ENCODE results near the gene RNF208. TPM values are rescaled to one million over a fixed set of nuclear protein-coding genes. Genes with fewer than 3 reads are reported as not detected.

The RNF208 gene
- total RNA-seq, 3 donors from 2014 or later (not counting 1 experiment from before 2014, with no cell fraction given): 0.82 to 1.6 (median 0.93) TPM

GRCh38 chr9:137198902-137199283 lies 23.1 kb downstream of the RNF208 start:
- Histone ChIP-seq H3K4me1 (ENCODE audit: control insufficient read depth, insufficient read depth, low read length) (peaks cover 25% of the 10 kb centered on the region), H3K27me3 (ENCODE audit: control insufficient read depth, insufficient read depth, low read length) (no peaks in the 10 kb centered on the region), H3K27ac (ENCODE audit: low read length) (no peak overlapping the region), H3K36me3 (ENCODE audit: control insufficient read depth, insufficient read depth, low read length) (no peaks in the 10 kb centered on the region), H3K4me3 (ENCODE audit: low read length) (no peak overlapping the region), H3K9me3 (ENCODE audit: control insufficient read depth, insufficient read depth, low read length) (no peaks in the 10 kb centered on the region)
- no peaks in the 10 kb centered on the region for H3K27me3 Mint-ChIP-seq (ENCODE audit: low read depth in 2 of 2)
- DNase-seq: no peak
- no peak overlapping the region for H3K4me3 Mint-ChIP-seq
- TF ChIP-seq CTCF (IDR thresholded peaks at IDR 0.05): no peak
- H3K27ac Mint-ChIP-seq: no peak overlapping the region
- no peak for ATAC-seq
- intact Hi-C loops (cut with micrococcal nuclease): no loop called here
- WGBS (ENCODE audit: insufficient coverage): 94% methylated on average over 11 of the region's 11 CpGs
- no peaks in the 10 kb centered on the region for H3K36me3 Mint-ChIP-seq
- H3K9me3 Mint-ChIP-seq: no peaks in the 10 kb centered on the region
- H3K4me1 Mint-ChIP-seq: peaks cover 5 to 24% of the 10 kb centered on the region in 2 donors

GRCh38 chr9:137198051-137198901 lies 23.8 kb downstream of the RNF208 start:
- intact Hi-C loops (cut with micrococcal nuclease): no loop called here
- Mint-ChIP-seq H3K4me1 (peaks cover 5 to 23% of the 10 kb centered on the region in 2 donors), H3K27me3 (ENCODE audit: low read depth in 2 of 2) (no peaks in the 10 kb centered on the region), H3K27ac (no peak overlapping the region), H3K36me3 (no peaks in the 10 kb centered on the region), H3K9me3 (no peaks in the 10 kb centered on the region), H3K4me3 (peak overlapping the region; percentile 25)
- Histone ChIP-seq H3K4me3 (ENCODE audit: low read length) (no peak overlapping the region), H3K4me1 (ENCODE audit: control insufficient read depth, insufficient read depth, low read length) (peaks cover 23% of the 10 kb centered on the region), H3K9me3 (ENCODE audit: control insufficient read depth, insufficient read depth, low read length) (no peaks in the 10 kb centered on the region), H3K36me3 (ENCODE audit: control insufficient read depth, insufficient read depth, low read length) (no peaks in the 10 kb centered on the region), H3K27ac (ENCODE audit: low read length) (no peak overlapping the region), H3K27me3 (ENCODE audit: control insufficient read depth, insufficient read depth, low read length) (no peaks in the 10 kb centered on the region)
- WGBS (ENCODE audit: insufficient coverage): 96% methylated on average over 19 of the region's 19 CpGs
- TF ChIP-seq CTCF (IDR thresholded peaks at IDR 0.05): no peak
- ATAC-seq: no peak
- no peak for DNase-seq

- no peak overlapping the region for H3K27ac Mint-ChIP-seq
- no peak overlapping the region for H3K4me3 Mint-ChIP-seq
- TF ChIP-seq CTCF (IDR thresholded peaks at IDR 0.05): no peak
- Histone ChIP-seq H3K4me3 (ENCODE audit: low read length) (no peak overlapping the region), H3K27me3 (ENCODE audit: control insufficient read depth, insufficient read depth, low read length) (no peaks in the 10 kb centered on the region), H3K27ac (ENCODE audit: low read length) (no peak overlapping the region), H3K4me1 (ENCODE audit: control insufficient read depth, insufficient read depth, low read length) (peaks cover 14% of the 10 kb centered on the region), H3K9me3 (ENCODE audit: control insufficient read depth, insufficient read depth, low read length) (no peaks in the 10 kb centered on the region), H3K36me3 (ENCODE audit: control insufficient read depth, insufficient read depth, low read length) (peaks cover 6% of the 10 kb centered on the region)
- intact Hi-C loops (cut with micrococcal nuclease): no loop called here
- H3K9me3 Mint-ChIP-seq: no peaks in the 10 kb centered on the region
- WGBS (ENCODE audit: insufficient coverage): 96% methylated on average over 21 of the region's 21 CpGs
- H3K36me3 Mint-ChIP-seq: no peaks in the 10 kb centered on the region
- H3K27me3 Mint-ChIP-seq (ENCODE audit: low read depth in 2 of 2): no peaks in the 10 kb centered on the region
- H3K4me1 Mint-ChIP-seq: peaks cover 0 to 19% of the 10 kb centered on the region in 2 donors
- ATAC-seq (no peak), DNase-seq (no peak)
These were observed 26.4 kb downstream of the RNF208 start for GRCh38 chr9:137195525-137196220.
